H1 (cell line): ENCODE data around the gene MBOAT2. TPM values are rescaled to one million over a fixed set of nuclear protein-coding genes. Genes with fewer than 3 reads are reported as not detected.

Source experiments
- KDM4A ChIP-seq: IDR thresholded peaks from one replicate; pipeline ENCODE4 v1.7.1; 2012; ENCODE audit warnings: low read depth, mild to moderate bottlenecking, moderate library complexity, low read length, inconsistent platforms; ENCODE audit not compliant: severe bottlenecking
- polyA plus RNA-seq, 7 experiments: library from polyadenylated mRNA; depleted of rRNA in 3 of 7; stranded (reverse) in 5 of 7; unstranded in 2 of 7; fragments of >200 nt in 5 of 7; fragments of 200-250 nt in 2 of 7; gene quantifications; 1 replicate in 5 of 7; 2 replicates in 1 of 7; 4 replicates in 1 of 7; pipeline versions ENCODE4 v1.2.1 to v1.2.3, GENCODE V29; 2011 to 2013; ENCODE audit warnings: missing spikeins in 2 of 7, mixed read lengths in 2 of 7
- total RNA-seq: library from RNA; stranded (reverse); fragmentation: NEBNext Ultra II Directional; extraction: Animal tissue kit (Norgen Biotek cat#: 25700); gene quantifications from 2 replicates; pipeline ENCODE4 v1.2.1, GENCODE V29; 2021

The MBOAT2 gene
- total and polyA plus RNA-seq, 2 of the 8 experiments (the other 6 are each of a cell fraction or from before 2014, with no cell fraction given), result 11.2 to 23.4 TPM

- no peak for TF ChIP-seq KDM4A
- TF ChIP-seq, all 59 proteins: peak for 0
Observed at GRCh38 chr2:8998418-8999101, 4.9 kb downstream of the MBOAT2 start (continued).
